CD4-positive, alpha-beta memory T cell (primary cell): ENCODE results near the gene DCN. TPM values are rescaled to one million over a fixed set of nuclear protein-coding genes. Genes with fewer than 3 reads are reported as not detected.
A peak's percentile ranks its signal among the peaks of the same experiment; 100 is the strongest.

ENCODE experiments used
- CTCF ChIA-PET: fragments of 350-600 bp; sonication (Branson Sonifier 250); formaldehyde crosslinking; loops from one replicate; lab custom pipeline; 2021; ENCODE audit warnings: inconsistent platforms; ENCODE audit not compliant: partially characterized antibody; lab: Charles Lee
- POLR2A ChIA-PET: fragments of 350-600 bp; sonication (Branson Sonifier 250); formaldehyde crosslinking; loops from one replicate; lab custom pipeline; 2021; ENCODE audit not compliant: partially characterized antibody; lab: Charles Lee
- DNase-seq, 5 donors: peaks; one replicate each; pipeline versions ENCODE4 v3.0.0 to v3.0.0-alpha.2; 2020 to 2022; ENCODE audit warnings: mixed read lengths in 1 of 5
- H3K27ac ChIP-seq: one replicate; pipeline ENCODE4 v1.7.0; 2013; ENCODE audit warnings: low read depth, low read length
- H3K27me3 ChIP-seq: 2 replicates; pipeline ENCODE4 v1.7.0; 2013; ENCODE audit warnings: mild to moderate bottlenecking, low read length, moderate library complexity; ENCODE audit not compliant: insufficient read depth
- H3K36me3 ChIP-seq: 2 replicates; pipeline ENCODE4 v1.7.0; 2013; ENCODE audit warnings: mild to moderate bottlenecking, low read length, moderate library complexity; ENCODE audit not compliant: insufficient read depth
- H3K4me1 ChIP-seq: 2 replicates; pipeline ENCODE4 v1.7.0; 2013; ENCODE audit warnings: mild to moderate bottlenecking, low read length, moderate library complexity; ENCODE audit not compliant: insufficient read depth
- H3K4me3 ChIP-seq, 2 donors: one replicate each; pipeline ENCODE4 v1.7.0; 2013; ENCODE audit warnings: low read length in 2 of 2, mild to moderate bottlenecking in 1 of 2
- H3K9me3 ChIP-seq, 2 donors: one replicate each; pipeline ENCODE4 v1.7.0; 2013; ENCODE audit warnings: low read length in 2 of 2, control low read depth in 1 of 2; ENCODE audit not compliant: control insufficient read depth in 1 of 2
- H3K27ac Mint-ChIP-seq, 7 donors: one replicate each; pipeline ENCODE4 v1.8.0; 2020 to 2021; ENCODE audit warnings: mixed read lengths in 7 of 7, mild to moderate bottlenecking in 6 of 7, inconsistent platforms in 3 of 7, moderate library complexity in 3 of 7
- H3K27me3 Mint-ChIP-seq, 2 donors: one replicate each; pipeline ENCODE4 v1.8.0; 2020 to 2021; ENCODE audit warnings: mixed read lengths in 2 of 2
- H3K36me3 Mint-ChIP-seq, 2 donors: one replicate each; pipeline ENCODE4 v1.8.0; 2020 to 2021; ENCODE audit warnings: mixed read lengths in 2 of 2, inconsistent platforms in 1 of 2, mild to moderate bottlenecking in 1 of 2
- H3K4me1 Mint-ChIP-seq, 4 donors: one replicate each; pipeline ENCODE4 v1.8.0; 2020 to 2021; ENCODE audit warnings: mixed read lengths in 4 of 4, mild to moderate bottlenecking in 1 of 4
- H3K4me3 Mint-ChIP-seq, 8 donors: one replicate each; pipeline ENCODE4 v1.8.0; 2020 to 2021; ENCODE audit warnings: mixed read lengths in 8 of 8, mild to moderate bottlenecking in 7 of 8, moderate library complexity in 6 of 8, inconsistent platforms in 3 of 8
- H3K9me3 Mint-ChIP-seq, 8 donors: one replicate each; pipeline ENCODE4 v1.8.0; 2020 to 2021; ENCODE audit warnings: mixed read lengths in 8 of 8, mild to moderate bottlenecking in 5 of 8, inconsistent platforms in 3 of 8, moderate library complexity in 1 of 8
- intact Hi-C: fragments of 100-400 bp; cut with micrococcal nuclease; formaldehyde crosslinking; loops from one replicate; pipeline ENCODE4 v1.15.1; 2023
- polyA plus RNA-seq, 2 donors: library from polyadenylated mRNA; unstranded; fragments of 300-500 nt; fragmentation: Illumina TruSeq; gene quantifications; one replicate each; pipeline ENCODE4 v1.2.3, GENCODE V29; 2021
- total RNA-seq, 2 experiments: library from RNA; stranded (reverse); gene quantifications; one replicate each; pipeline ENCODE4 v1.2.3, GENCODE V29; 2021

DCN gene
- total and polyA plus RNA-seq, 4 experiments from 2014 or later = not detected

DNA sequence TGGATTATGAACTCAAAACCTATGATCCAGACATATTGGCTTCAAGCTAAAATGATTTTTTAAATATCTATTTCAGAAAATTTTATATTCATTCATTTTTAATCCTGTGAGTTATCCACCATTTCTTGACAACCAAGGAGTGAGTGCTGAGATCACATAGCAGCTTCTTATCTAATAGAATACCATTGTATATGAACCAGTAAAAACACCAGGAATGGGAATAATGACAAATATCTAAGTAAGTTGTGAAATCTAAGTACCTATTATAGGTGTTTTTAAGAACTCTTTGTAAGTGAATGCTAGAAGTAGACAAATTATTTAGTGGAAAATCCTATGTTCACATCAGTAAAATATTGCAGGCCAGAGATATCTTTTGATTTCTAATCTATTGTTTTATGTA is 79.5 kb downstream of the DCN start:
- no peaks in the 10 kb centered on the region for H3K9me3 ChIP-seq
- no peaks in the 10 kb centered on the region for H3K4me1 Mint-ChIP-seq
- no peak overlapping the region for H3K27ac ChIP-seq
- H3K27me3 Mint-ChIP-seq = no peaks in the 10 kb centered on the region
- ChIA-PET POLR2A (no interaction called here), CTCF (no interaction called here)
- H3K36me3 ChIP-seq = no peaks in the 10 kb centered on the region
- H3K4me3 Mint-ChIP-seq = no peak overlapping the region
- no peaks in the 10 kb centered on the region for H3K4me1 ChIP-seq
- H3K27ac Mint-ChIP-seq = no peak overlapping the region
- H3K27me3 ChIP-seq = no peaks in the 10 kb centered on the region
- H3K36me3 Mint-ChIP-seq = no peaks in the 10 kb centered on the region
- peaks cover 0 to 3% (median 0%) of the 10 kb centered on the region in 8 donors for H3K9me3 Mint-ChIP-seq
- DNase-seq = no peak
- intact Hi-C loops = no loop called here
- no peak overlapping the region for H3K4me3 ChIP-seq

- no peak for DNase-seq
- peaks cover 0 to 2% of the 10 kb centered on the region in 2 donors for H3K27me3 Mint-ChIP-seq
- Histone ChIP-seq H3K36me3 (no peaks in the 10 kb centered on the region), H3K4me3 (no peak overlapping the region), H3K4me1 (no peaks in the 10 kb centered on the region), H3K9me3 (no peaks in the 10 kb centered on the region), H3K27me3 (no peaks in the 10 kb centered on the region), H3K27ac (no peak overlapping the region)
- ChIA-PET CTCF (no interaction called here), POLR2A (no interaction called here)
- H3K4me1 Mint-ChIP-seq = no peaks in the 10 kb centered on the region
- no peak overlapping the region for H3K4me3 Mint-ChIP-seq
- intact Hi-C loops = no loop called here
- no peaks in the 10 kb centered on the region for H3K36me3 Mint-ChIP-seq
- H3K9me3 Mint-ChIP-seq = peaks cover 0 to 3% (median 0%) of the 10 kb centered on the region in 8 donors
- H3K27ac Mint-ChIP-seq = no peak overlapping the region
These were observed 81.7 kb downstream of the DCN start for GRCh38 chr12:91100906-91101305.

DNA sequence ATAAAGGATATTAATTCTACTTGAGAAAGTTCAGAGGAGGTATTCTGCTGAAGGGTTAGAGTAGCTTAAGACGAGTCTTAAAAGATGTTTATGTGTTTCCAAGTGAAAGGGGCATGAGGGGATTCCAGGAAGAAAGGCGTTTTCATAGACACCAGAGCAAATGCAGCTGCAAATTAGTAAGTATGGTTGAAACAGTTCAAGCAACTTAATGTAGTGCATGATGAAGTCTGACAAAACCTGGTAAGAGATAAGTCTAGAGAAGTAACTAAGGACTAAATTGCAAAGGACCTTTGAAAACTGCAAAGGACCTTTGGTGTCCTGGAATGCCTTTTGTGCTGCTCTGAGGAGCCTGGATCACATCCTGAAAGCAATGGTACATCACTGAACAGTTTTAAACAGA is 82.8 kb downstream of the DCN start:
- intact Hi-C loops = no loop called here
- POLR2A ChIA-PET = no interaction called here
- H3K27ac ChIP-seq = no peak overlapping the region
- no peaks in the 10 kb centered on the region for H3K9me3 Mint-ChIP-seq
- no peaks in the 10 kb centered on the region for H3K27me3 ChIP-seq
- no peaks in the 10 kb centered on the region for H3K36me3 ChIP-seq
- no peaks in the 10 kb centered on the region for H3K4me1 ChIP-seq
- H3K36me3 Mint-ChIP-seq = no peaks in the 10 kb centered on the region
- H3K4me1 Mint-ChIP-seq = no peaks in the 10 kb centered on the region
- DNase-seq = no peak
- no peak overlapping the region for H3K27ac Mint-ChIP-seq
- no peaks in the 10 kb centered on the region for H3K9me3 ChIP-seq
- H3K4me3 ChIP-seq = no peak overlapping the region
- peaks cover 0 to 2% of the 10 kb centered on the region in 2 donors for H3K27me3 Mint-ChIP-seq
- CTCF ChIA-PET = no interaction called here
- H3K4me3 Mint-ChIP-seq = no peak overlapping the region

GRCh38 chr12:91099341-91099740 is 83.3 kb downstream of the DCN start:
- Histone ChIP-seq H3K36me3 (no peaks in the 10 kb centered on the region), H3K9me3 (no peaks in the 10 kb centered on the region), H3K27ac (no peak overlapping the region), H3K4me3 (no peak overlapping the region), H3K27me3 (no peaks in the 10 kb centered on the region), H3K4me1 (no peaks in the 10 kb centered on the region)
- intact Hi-C loops = no loop called here
- Mint-ChIP-seq H3K9me3 (peaks cover 0 to 1% (median 0%) of the 10 kb centered on the region in 8 donors), H3K36me3 (no peaks in the 10 kb centered on the region), H3K4me1 (no peaks in the 10 kb centered on the region), H3K27me3 (peaks cover 0 to 2% of the 10 kb centered on the region in 2 donors), H3K27ac (no peak overlapping the region), H3K4me3 (no peak overlapping the region)
- DNase-seq = no peak
- POLR2A ChIA-PET = no interaction called here
- CTCF ChIA-PET = no interaction called here

GRCh38 chr12:91098941-91099340 is 83.7 kb downstream of the DCN start:
- H3K27ac Mint-ChIP-seq = no peak overlapping the region
- POLR2A ChIA-PET = no interaction called here
- peaks cover 0 to 2% of the 10 kb centered on the region in 2 donors for H3K27me3 Mint-ChIP-seq
- Histone ChIP-seq H3K4me1 (no peaks in the 10 kb centered on the region), H3K9me3 (no peaks in the 10 kb centered on the region), H3K27me3 (no peaks in the 10 kb centered on the region), H3K27ac (no peak overlapping the region), H3K36me3 (no peaks in the 10 kb centered on the region), H3K4me3 (no peak overlapping the region)
- CTCF ChIA-PET = no interaction called here
- H3K4me1 Mint-ChIP-seq = no peaks in the 10 kb centered on the region
- H3K36me3 Mint-ChIP-seq = no peaks in the 10 kb centered on the region
- DNase-seq = no peak
- intact Hi-C loops = no loop called here
- peaks cover 0 to 2% (median 0%) of the 10 kb centered on the region in 8 donors for H3K9me3 Mint-ChIP-seq
- no peak overlapping the region for H3K4me3 Mint-ChIP-seq

DNA sequence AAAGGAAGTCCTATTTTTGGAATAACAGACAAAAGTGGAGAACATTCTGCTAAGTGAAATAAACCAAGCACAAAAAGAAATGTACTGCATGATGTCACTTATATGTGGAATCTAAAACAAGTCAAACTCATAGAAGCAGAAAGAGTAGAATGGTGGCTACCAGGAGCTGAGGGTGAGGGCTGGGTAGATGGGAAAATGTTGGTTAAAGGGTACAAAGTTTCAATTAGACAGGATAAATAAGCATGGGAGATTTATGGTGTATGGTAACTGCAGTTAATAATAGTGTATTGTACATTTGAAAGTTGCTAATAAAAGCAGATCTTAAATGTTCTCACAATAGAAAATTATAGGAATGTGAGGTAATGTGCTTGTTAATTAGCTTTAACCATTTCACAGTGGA is 84.2 kb downstream of the DCN start:
- no peak overlapping the region for H3K4me3 Mint-ChIP-seq
- no peaks in the 10 kb centered on the region for H3K4me1 Mint-ChIP-seq
- H3K36me3 Mint-ChIP-seq = no peaks in the 10 kb centered on the region
- H3K27me3 ChIP-seq = no peaks in the 10 kb centered on the region
- H3K4me3 ChIP-seq = no peak overlapping the region
- peaks cover 0 to 2% (median 0%) of the 10 kb centered on the region in 8 donors for H3K9me3 Mint-ChIP-seq
- no peak for DNase-seq
- POLR2A ChIA-PET = no interaction called here
- H3K27ac Mint-ChIP-seq = peak overlapping the region in 1 of 7 donors; percentile 8
- no peaks in the 10 kb centered on the region for H3K36me3 ChIP-seq
- no peaks in the 10 kb centered on the region for H3K9me3 ChIP-seq
- peaks cover 0 to 2% of the 10 kb centered on the region in 2 donors for H3K27me3 Mint-ChIP-seq
- H3K4me1 ChIP-seq = no peaks in the 10 kb centered on the region
- intact Hi-C loops = no loop called here
- no peak overlapping the region for H3K27ac ChIP-seq
- CTCF ChIA-PET = no interaction called here

GRCh38 chr12:91094957-91095356 is 87.7 kb downstream of the DCN start:
- Histone ChIP-seq H3K36me3 (no peaks in the 10 kb centered on the region), H3K9me3 (no peaks in the 10 kb centered on the region), H3K27ac (no peak overlapping the region), H3K4me1 (no peaks in the 10 kb centered on the region), H3K4me3 (no peak overlapping the region), H3K27me3 (no peaks in the 10 kb centered on the region)
- no peak for DNase-seq
- no peak overlapping the region for H3K4me3 Mint-ChIP-seq
- H3K36me3 Mint-ChIP-seq = no peaks in the 10 kb centered on the region
- H3K27me3 Mint-ChIP-seq = peaks cover 0 to 2% of the 10 kb centered on the region in 2 donors
- ChIA-PET POLR2A (no interaction called here), CTCF (no interaction called here)
- H3K9me3 Mint-ChIP-seq = peaks cover 0 to 17% (median 9%) of the 10 kb centered on the region in 8 donors
- H3K27ac Mint-ChIP-seq = no peak overlapping the region
- intact Hi-C loops = no loop called here
- no peaks in the 10 kb centered on the region for H3K4me1 Mint-ChIP-seq
